Measurements from ENCODE around the gene CLCN4.

The CLCN4 gene

DNA sequence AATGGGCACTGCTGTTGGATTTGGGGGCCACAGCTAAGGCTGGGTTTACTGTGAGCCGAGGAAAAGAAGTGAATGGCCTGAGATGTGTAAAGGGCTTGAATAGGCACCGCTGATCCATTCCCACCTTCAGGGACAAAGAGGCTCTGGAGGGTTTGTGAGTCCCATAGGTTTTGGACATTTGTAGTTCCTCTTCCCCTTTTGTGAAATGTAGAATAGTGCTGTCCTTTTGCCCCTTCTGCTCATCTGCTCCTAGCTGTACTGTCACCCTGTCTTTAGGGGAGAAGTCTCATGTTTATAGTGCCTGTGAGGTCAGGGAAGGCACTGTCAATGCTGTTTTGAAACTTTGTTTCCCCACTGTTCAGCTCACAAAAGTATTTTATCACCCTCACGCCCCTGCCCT, 26.4 kb upstream of the CLCN4 start:
- DNase-seq = peak in 2 of 4 experiments; percentile 20 to 27

DNA sequence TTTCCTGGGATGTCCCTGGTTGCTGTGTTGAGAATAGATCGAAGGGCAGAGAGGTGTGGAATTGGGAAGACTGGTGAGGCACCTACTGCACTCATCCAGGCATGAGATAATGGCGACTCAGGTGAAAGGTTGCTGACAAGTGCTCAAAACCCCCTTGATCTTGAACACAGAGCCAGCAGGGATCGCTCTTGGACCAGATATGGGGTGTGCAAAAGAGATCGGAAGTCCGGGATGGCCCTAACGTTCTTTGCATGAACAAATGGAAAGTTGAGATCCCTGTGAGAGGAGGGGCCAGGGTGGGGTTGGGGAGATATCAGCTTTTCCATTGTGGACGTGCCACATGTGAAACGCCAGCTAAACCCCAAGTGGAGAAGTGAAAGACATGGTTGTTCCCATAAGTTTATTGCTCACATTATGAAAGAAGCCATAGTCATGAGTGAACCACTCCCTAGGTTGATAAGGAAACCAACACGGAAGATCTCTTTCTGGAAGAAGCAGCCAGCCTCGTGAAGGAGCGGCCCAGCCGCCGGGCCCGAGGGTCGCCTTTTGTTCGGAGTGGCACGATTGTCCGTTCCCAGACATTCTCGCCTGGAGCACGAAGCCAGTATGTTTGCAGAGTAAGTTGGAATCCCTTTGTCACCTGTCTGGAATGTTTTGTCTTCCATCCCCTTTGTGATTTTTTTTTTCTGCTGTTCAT, 22.6 kb upstream of the CLCN4 start:
- DNase-seq = no peak

GRCh38 chrX:10134921-10135320, 21.9 kb upstream of the CLCN4 start:
- no peak for DNase-seq

GRCh38 chrX:10135561-10136399, 21.0 kb upstream of the CLCN4 start:
- DNase-seq = no peak

- DNase-seq = no peak
Observed at GRCh38 chrX:10138726-10139125, 18.0 kb upstream of the CLCN4 start.

DNA sequence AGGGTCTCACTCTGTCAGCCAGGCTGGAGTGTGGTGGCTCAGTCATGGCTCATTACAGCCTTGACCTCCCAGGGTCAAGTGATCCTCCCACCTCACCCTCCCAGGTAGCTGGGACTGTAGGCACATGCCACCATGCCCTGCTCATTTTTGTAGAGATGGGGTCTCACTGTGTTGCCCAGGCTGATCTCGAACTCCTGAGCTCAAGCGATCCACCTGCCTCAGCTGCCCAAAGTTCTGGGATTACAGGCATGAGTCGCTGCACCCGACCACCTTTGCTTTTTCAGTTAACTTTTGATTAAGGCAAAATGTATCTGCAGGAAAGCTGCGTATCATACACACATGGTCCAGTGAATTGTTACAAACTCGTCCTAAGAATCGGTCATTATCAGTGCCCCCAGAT, 16.5 kb upstream of the CLCN4 start:
- no peak for DNase-seq

DNA sequence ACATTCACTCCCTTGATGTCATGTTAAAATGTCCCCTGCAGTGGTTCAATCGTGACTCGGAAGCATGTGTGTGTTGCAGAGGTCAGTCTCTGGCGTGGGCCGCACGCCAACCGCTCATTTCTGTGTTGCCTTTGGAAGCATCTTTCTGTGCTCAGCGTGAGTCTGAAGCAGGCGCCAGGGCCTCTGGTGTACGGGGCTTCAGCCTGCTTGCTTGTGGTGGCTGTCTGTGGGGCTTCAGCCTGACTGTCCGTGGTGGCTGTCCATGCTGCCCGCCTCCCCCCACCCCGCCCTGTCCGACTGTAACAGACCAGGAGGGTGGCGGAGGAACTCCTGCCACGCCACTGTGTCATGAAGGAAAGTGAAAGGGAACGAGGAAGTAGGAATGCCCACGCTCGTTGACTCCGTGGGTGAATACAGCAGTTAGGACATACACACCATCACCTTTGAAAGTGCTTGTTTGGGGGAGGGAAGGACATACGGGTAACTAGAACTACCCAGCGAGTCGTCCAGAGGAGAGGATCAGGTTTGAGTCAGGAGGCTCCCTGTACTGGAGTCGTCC, 14.7 kb upstream of the CLCN4 start:
- DNase-seq = peak; percentile 33 to 66 (median 59)

GRCh38 chrX:10143071-10143983, 13.4 kb upstream of the CLCN4 start:
- DNase-seq = no peak

- no peak for DNase-seq
Observed at GRCh38 chrX:10146346-10146745, 10.4 kb upstream of the CLCN4 start.

DNA sequence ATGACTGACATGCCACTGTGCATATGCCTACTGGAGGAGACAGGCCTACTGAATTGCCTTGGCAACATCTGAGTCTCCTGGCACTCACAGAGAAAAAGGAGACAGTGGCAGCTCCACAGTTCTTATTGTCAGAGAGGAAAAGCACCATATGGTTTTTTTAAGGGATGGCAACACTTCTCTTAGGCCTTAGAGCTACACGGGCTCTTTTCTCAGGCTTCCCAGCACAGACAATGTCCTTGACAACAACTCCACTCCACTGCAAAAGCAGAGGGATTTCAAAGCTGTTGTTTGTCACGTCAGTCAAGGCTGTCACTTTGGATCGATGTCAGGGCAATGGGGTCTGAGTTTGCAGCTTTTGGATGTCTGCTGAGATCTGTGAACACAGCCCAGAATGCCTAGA, 4.7 kb upstream of the CLCN4 start:
- DNase-seq = no peak

DNA sequence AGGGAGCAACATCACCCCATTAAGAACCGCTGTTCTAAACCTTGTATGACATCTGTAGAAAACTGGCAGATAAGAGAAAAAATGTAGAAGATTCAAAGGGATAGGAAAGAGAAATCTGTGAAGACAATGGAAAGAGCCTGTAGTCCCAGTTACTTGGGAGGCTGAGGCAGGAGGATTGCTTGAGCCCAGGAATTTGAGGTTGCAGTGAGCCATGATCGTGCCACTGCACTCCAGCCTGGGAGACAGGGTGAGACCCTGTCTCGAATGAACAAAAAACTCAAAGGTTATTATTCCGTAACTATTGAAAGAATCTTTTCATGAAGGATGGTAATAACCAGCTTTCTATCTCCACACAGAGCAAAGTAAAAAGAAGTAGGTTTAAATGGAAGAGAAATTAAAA, 1.6 kb upstream of the CLCN4 start:
- DNase-seq = no peak

DNA sequence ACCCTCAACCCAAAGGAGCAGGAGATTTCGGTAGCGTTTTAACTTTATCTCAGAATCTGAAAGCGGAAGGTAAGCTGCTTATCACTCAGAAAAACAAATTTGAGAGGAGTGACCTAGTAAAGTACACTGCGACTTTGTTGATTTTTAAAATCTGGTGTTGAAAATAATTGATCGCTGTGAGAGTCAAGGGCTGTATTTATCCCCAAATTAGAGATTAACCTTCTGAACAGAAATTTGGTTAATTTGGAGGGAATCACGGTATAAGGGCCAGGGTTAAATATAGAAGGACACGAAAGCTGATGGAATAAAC, 212 bp downstream of the CLCN4 start:
- DNase-seq = no peak

DNA sequence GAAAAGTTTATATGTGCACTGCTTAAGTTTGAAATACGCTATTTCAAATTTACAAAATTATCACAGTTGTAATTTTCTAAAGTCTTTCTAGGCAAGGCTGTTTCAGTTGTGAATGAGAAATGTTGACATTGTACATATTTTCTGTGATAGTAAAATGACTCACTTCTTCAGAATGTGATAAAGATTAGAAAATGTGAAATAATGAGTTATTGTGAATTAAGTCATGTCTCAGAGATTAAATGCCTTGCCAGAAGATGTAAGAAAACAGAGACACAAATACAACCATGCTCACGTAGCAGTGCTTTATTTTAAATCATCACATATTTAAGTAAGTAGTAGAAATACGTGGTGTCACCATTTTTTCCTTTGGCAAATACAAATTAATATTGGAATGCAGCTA, 768 bp downstream of the CLCN4 start:
- no peak for DNase-seq

DNA sequence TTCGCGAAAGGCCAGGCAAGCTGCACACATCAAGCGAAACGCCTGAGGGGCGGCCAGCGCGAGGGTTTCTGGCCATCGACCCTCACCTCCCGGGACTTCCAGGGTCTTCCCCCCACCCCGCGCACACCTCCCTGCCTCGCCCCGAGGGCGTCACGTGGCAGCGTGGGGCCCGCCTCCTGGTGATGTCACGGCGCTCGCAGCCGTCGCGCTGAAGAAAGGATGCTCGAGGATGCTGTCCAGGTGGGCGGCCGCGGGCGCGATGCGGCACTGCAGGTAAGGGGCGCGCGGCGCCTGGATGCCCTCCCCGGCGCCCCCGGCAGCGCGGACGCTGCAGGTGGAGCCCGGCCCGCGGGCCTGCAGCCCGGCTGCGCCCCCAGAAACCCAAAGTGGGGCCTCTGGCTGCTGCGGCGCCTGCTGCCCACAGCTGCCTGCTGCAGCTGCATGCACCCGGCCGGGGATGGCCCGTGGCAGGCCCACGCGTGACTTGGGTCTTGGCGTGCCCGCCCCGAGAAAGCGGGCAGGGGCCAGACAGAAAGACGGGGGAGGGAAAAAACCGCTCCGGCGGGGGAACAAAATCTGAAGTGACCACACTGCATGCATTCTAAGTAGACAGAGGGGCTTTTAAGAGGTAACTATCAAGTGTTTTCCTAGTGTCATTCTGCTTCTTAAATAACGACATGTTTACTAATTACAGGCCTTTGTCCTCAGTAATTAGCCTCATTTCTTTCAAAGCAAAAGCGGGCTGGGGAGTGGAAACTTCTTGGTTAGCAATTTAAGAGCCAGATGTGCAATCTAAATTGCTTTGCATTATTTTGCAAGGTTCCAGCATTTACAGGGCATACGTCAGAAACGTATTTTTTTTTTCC, 1.7 kb downstream of the CLCN4 start:
- no peak for DNase-seq

GRCh38 chrX:10159145-10159468, 2.3 kb downstream of the CLCN4 start:
- DNase-seq = no peak

DNA sequence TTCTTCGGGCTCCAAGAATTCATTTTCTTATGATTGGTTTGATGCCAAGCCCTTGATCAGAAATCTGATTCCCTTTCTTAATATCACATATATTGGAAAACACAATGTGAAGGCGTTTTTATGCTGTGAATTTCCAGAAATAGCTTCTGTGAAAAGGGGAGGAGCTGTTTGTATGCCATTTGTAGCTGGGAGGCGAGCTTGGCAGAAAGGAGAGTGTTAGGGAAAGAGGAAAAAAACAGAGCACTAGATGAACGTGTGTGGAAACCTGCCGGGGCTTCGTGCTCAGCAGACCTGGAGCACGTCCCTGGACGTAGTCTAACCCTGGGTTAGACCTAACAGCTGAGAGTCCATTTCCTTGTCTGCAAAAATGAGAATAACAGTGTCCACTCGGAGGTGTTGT, 3.4 kb downstream of the CLCN4 start:
- DNase-seq = no peak

DNA sequence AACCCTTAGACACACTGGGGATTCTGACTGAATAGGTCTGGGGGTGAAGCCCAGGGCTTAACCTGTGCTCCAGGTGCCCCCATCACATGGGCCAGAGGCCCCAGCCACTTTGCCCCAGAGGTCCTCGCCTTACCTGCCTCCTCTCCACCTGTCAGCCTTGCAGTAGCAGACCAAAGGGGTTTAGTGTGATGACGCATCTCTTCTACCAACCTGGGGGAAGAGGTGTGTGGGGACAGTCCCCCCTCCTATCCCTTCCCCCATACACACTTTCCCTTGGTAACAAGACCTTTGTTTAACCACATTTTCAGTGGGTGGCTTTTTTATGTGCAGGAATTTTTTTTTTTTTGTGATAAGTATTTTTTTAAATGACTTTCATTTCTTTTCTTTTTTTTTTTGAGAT, 6.3 kb downstream of the CLCN4 start:
- no peak for DNase-seq

GRCh38 chrX:10164879-10165278, 8.1 kb downstream of the CLCN4 start:
- DNase-seq = no peak

DNA sequence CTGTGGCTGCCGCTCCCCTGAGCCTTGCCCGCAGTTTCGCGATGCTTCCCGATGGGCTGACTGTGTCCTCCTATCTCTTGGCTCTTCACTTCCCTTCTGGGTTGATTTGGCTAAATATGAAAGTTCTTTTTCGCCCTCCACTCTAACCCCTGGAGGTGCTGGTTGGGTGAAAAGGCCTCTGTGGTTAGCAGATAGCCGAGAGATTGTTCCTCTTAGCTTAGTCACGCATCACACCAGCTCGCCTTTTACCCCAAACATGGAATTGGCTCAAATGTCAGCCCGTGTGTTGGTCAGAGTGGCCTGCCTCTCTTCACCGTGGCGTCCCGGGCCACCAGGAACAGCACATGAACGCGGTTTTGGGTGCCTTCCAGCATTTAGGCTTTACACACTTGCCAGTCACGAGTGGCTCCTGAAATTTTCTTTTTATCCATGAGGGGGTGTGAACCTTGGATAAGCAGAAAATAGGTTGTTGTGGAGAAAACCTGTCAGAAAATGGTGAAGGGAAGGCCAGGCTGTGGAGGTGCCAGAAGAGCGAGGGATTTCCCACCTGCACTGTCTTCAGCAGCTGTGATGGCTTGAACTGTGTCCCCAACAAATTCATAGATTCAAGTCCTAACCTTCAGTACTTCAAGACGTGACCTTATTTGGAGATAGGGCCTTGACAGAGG, 8.9 kb downstream of the CLCN4 start:
- DNase-seq = peak; percentile 59 to 78 (median 62)

GRCh38 chrX:10166248-10166716, 9.5 kb downstream of the CLCN4 start:
- DNase-seq = no peak

DNA sequence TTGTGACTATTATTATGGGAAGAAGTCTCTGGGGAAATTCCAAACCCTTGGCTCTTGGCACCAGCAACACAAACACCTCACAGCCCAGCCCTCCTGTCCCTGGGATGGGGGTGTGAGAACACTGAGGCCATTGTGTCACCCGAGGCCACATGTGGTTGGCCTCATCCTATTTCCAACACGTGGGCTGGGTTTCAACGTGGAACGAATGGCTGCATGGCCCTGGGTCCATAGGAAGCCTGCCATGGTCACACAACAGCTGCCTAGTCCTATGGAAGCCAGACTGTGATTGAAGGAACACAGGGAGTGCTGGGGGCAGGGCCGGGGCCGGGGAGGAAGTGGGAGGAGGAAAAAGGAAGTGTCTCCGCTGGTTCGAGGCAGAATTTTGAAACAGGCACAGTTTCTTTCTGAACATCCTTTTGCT, 10.0 kb downstream of the CLCN4 start:
- peak; percentile 66 to 82 (median 80) for DNase-seq

All from suppressor macrophage (primary cell).